CD4-positive, alpha-beta T cell treated with Interleukin-2 at 100 ng/mL for 4 hours (primary cell): ENCODE results near the gene TMEM174.

Experiments used
- DNase-seq: peaks from one replicate; pipeline ENCODE4 v3.0.0-alpha.2; 2020; ENCODE audit warnings: low spot score

TMEM174 gene

GRCh38 chr5:73154208-73155006 is 18.6 kb upstream of the TMEM174 start:
- no peak for DNase-seq

DNA sequence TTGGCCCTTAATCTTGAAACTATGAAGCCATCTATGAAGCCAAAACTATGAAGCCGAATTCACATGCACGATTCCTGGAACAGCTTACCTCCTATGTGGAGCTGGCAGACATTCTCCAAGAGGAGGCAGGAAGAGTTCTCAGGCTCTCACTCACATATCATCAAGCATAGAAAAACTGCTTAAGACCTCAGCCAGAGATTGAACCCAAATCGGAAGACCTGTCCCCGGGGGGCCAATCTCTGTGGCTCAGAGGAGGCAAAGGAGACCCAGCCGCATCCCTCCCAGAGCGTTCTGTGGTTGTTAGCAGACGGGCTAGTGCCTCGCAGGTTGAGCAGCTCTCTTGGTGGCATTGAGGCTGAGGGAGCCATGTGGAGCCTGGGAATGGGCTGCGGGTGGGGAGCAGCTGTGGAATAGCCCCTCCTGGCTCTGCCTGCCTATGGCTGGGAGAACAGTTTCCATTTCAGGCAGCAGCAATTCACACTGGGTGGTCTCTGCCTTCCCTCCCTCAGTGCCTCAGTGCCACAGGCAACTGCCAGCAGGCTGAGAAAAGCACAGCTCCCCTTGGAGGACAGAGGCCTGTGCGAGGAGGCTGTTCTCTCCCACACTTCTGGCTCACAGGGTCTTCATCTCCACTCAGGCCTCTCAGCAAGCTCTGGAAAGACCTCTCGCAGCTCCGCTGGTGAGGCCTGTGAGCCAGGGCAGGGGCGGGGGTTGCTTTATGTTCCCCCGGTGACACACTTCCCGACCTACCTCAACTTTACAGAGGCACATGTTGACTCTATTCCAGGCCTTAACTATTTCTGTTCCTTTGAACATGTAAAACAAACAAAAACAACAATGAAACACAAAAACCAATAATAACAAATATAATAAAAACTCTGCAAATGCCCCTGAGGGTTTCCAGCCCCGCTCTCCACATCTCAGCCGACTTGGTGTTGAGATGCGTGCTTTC is 17.4 kb upstream of the TMEM174 start:
- no peak for DNase-seq

- DNase-seq: no peak
These were observed 15.3 kb upstream of the TMEM174 start for GRCh38 chr5:73157414-73158303.

DNA sequence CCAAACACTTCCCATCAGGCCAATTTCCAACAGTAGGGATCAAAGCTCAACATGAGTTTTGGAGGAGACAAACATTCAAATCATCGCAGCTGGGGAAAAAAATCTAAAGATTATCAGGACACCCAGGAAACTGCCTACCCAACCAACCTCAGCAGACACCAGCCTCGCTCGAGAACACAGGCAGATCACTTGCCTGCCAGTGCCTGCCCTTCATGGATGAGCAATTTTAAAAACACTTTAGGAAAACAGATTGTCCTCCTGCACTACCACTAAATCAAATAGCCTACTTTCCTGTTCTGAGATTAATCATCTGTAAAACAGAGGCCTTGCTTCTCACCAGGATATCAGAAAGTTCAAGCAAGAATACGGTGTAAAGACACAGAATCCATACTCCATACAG is 14.7 kb upstream of the TMEM174 start:
- no peak for DNase-seq

- DNase-seq: peak; percentile 43
These were observed 12.7 kb upstream of the TMEM174 start for GRCh38 chr5:73160239-73160671.

GRCh38 chr5:73170522-73170921 is 2.5 kb upstream of the TMEM174 start:
- DNase-seq: peak; percentile 31

DNA sequence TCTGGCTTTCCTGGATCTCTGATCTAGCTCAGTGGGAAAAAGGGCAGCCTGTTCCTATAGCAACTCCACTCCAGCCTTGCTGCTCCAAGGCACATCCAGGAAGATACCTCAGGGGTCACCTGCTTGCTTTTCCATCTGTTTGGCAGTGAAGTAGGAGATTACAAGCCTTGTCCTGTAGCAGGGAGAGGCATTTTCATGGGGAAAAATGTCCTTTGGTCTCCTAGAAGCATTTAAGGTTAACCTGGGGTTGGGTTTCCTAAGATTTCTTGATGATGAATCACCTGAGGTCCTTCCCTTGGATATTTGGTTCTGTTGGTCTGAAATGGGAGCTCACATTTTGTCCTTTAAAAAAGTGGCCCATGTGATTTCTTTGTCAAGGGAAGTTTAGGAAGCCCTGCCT is 1.5 kb upstream of the TMEM174 start:
- DNase-seq: no peak

DNA sequence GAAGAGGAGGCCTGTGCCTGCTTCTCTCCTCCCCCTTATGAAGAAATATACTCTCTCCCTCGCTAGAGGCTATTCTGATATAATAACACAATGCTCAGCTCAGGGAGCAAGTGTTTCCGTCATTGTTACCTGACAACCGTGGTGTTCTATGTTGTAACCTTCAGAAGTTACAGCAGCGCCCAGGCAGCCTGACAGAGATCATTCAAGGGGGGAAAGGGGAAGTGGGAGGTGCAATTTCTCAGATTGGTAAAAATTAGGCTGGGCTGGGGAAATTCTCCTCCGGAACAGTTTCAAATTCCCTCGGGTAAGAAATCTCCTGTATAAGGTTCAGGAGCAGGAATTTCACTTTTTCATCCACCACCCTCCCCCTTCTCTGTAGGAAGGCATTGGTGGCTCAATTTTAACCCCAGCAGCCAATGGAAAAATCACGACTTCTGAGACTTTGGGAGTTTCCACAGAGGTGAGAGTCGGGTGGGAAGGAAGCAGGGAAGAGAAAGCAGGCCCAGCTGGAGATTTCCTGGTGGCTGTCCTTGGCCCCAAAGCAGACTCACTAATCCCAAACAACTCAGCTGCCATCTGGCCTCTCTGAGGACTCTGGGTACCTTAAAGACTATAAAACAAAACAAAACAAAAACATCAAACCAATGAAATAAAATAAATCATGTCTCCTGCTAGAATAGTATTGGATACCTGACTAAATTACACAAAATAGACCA is 1.3 kb downstream of the TMEM174 start:
- no peak for DNase-seq

GRCh38 chr5:73176250-73176649 is 3.3 kb downstream of the TMEM174 start:
- DNase-seq: no peak

GRCh38 chr5:73178265-73178664 is 5.3 kb downstream of the TMEM174 start:
- no peak for DNase-seq

GRCh38 chr5:73179730-73180129 is 6.7 kb downstream of the TMEM174 start:
- no peak for DNase-seq

DNA sequence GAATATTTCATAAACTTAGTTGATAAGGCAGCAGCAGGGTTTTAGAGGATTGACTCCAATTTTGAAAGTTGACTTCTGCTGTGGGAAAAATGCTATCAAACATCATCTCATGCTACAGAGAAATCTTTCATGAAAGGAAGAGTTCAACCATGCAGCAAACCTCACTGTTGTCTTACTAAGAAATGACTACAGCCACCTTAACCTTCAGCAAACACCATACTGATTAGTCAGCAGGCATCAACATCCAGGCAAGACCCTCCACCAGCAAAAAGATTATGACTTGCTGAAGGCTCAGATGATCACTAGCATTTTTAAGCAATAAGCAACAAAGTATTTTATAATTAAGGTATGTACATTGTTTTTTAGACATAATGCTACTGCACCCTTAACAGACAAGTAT is 7.6 kb downstream of the TMEM174 start:
- no peak for DNase-seq

GRCh38 chr5:73182307-73182706 is 9.3 kb downstream of the TMEM174 start:
- no peak for DNase-seq

DNA sequence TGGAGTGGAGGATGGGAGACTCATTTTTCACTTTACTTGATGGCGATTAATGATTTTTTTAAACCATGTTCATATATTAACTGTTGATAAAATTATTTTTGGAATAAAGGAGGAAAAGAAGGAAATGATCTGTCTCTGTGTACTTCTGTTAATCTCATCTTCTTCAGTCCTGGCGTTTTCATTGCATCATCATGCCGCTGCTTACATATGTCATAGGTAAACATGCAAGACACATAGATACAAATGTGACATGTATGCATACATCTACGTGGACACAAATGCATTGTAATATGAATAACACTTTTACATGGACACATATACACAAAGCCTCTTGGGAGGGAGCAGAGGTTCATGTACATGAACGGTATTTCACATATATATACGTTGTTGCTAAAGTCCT is 10.0 kb downstream of the TMEM174 start:
- no peak for DNase-seq

- DNase-seq: no peak
These were observed 10.5 kb downstream of the TMEM174 start for GRCh38 chr5:73183481-73183891.

DNA sequence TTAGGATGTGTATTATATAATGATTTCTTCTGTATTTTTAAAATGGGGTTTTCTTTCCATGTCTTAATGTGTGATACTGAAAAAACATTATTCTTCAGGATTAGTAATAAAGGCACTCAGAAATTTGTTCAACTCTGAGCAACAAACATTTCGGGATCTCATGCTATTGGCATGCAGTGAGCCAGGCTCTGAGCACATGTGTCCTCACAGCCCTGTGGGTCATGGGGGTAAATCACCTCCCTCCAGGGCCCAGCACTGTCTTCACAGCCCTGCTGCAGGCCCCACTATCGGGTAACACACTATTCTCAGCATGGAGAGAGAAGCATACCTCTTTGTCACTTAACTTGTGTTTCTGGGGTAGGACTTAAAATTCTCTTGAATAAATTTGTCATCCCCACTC is 14.0 kb downstream of the TMEM174 start:
- no peak for DNase-seq

- no peak for DNase-seq
These were observed 16.0 kb downstream of the TMEM174 start for GRCh38 chr5:73188764-73189531.

DNA sequence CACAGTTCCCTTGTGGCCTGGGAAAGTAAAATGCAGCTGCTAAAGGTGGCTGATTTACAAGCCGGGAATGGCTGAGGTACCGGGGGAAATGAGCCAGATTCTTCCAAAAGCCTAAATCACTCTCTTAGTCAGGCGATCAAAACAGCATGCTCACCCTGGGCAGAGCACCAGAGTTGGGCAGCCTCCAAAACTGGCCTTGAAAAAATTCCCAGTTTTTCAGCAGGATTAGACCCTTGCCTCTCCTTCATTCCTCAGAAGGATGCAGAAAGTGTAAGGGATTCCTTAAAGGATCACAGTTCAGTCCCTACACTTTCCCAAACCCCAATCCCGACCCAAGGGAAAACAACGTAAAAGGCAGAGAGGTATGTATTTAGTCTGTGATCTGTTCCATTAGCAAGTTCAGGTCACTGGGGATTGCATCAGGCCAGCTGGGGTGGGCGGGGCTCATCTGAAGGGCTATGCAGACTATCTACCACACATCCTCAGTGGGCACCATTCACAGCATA is 16.9 kb downstream of the TMEM174 start:
- no peak for DNase-seq

GRCh38 chr5:73192370-73192769 is 19.4 kb downstream of the TMEM174 start:
- no peak for DNase-seq

DNA sequence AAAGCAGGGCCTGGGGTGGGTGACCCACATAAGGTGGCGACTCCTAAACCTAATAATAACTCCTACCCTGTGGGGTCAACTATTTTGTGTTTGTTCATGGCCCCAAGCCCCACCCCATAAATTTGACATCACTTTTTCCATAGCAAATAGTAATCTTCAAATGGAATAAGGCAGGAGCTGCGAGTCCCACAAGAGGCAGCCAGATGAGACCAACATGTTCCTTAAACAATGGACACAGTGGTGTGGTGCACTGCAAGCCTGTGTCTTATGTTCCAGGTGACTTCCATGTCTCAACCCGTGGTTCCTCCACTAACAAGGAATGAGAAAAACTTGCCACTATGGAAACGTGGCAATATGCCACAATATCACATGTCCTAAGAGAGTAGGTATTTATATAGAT is 20.6 kb downstream of the TMEM174 start:
- no peak for DNase-seq
